ENCODE results near the gene RASAL1. TPM values are rescaled to one million over a fixed set of nuclear protein-coding genes. Genes with fewer than 3 reads are reported as not detected.

RASAL1 gene, protein sequence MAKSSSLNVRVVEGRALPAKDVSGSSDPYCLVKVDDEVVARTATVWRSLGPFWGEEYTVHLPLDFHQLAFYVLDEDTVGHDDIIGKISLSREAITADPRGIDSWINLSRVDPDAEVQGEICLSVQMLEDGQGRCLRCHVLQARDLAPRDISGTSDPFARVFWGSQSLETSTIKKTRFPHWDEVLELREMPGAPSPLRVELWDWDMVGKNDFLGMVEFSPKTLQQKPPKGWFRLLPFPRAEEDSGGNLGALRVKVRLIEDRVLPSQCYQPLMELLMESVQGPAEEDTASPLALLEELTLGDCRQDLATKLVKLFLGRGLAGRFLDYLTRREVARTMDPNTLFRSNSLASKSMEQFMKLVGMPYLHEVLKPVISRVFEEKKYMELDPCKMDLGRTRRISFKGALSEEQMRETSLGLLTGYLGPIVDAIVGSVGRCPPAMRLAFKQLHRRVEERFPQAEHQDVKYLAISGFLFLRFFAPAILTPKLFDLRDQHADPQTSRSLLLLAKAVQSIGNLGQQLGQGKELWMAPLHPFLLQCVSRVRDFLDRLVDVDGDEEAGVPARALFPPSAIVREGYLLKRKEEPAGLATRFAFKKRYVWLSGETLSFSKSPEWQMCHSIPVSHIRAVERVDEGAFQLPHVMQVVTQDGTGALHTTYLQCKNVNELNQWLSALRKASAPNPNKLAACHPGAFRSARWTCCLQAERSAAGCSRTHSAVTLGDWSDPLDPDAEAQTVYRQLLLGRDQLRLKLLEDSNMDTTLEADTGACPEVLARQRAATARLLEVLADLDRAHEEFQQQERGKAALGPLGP
- 0.09 and 0.14 TPM in 2 replicates for total RNA-seq

DNA sequence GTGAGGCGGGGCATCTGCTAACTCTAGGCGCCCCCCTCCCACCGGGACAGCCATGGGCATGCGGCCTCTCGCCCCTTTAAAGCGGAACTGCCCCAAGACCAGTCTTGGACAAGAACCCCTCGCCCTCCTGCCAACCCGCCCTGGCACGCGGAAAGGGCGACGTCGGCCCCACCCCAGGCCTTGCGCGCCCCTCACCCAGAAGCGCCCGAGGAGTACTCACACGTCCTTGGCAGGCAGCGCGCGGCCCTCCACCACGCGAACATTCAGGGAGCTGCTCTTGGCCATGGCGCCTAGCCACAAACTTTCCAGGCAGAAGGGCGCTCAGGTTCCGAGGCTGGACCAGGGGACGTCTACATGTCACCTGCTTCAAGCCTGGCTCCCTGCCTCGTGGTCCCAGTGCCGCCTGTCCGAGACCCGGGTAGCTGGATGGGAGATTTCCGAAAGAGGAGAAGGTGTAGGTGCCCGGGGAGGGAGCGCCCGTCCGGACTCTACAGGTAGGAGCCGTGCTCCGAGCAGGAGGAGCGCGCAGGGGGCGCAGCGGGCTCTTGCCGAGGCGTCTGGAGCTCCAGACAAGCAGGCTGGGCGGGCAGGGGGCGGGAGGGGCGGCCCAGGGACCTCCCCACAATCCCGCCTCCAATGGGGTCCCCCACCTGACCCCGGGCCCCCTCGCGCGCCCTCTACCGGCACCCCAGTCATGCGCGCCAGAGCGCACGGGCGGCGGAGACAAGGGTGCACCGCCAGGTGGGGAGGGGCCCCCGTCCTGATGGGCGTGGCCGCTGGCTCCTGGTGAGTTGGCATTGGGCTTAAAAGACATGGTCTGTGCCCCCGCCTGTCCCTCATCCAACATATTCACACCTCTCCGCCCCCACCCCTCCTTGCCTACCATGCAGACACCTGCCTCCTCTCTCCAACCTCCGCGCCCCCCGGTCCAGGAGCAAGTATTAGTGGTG, at the start of gene RASAL1:
RASAL1 (minus strand) TSS at position 584 of the 950 bp plus-strand sequence; CDS start at position 285, 299 bp downstream.
- intact Hi-C loops (cut with micrococcal nuclease), result loop anchor here (2.0 to 5.0 kb wide), 2 partner anchors 17 to 47 kb away; no protein-coding TSS in a partner anchor

- intact Hi-C loops (cut with micrococcal nuclease), result loop anchor here (1.0 to 10.0 kb wide), 7 partner anchors 23 to 210 kb away; partner anchors contain the start of genes OAS2, PLBD2, RASAL1 and SLC8B1
Measured at GRCh38 chr12:113184900-113185179, 49.3 kb upstream of the RASAL1 start.

GRCh38 chr12:113184098-113184899, 48.7 kb upstream of the RASAL1 start:
- intact Hi-C loops (cut with micrococcal nuclease), result loop anchor here (1.0 to 10.0 kb wide), 4 partner anchors 31 to 209 kb away; partner anchors contain the start of genes OAS2, RASAL1 and TPCN1

- intact Hi-C loops (cut with micrococcal nuclease), result loop anchor here (5.0 to 10.0 kb wide), 2 partner anchors 46 to 208 kb away; partner anchors contain the start of genes OAS2 and RASAL1
Measured at GRCh38 chr12:113183030-113183589, 47.5 kb upstream of the RASAL1 start.

GRCh38 chr12:113181975-113182374, 46.4 kb upstream of the RASAL1 start:
- intact Hi-C loops (cut with micrococcal nuclease), result loop anchor here (5.0 to 10.0 kb wide), 2 partner anchors 45 to 207 kb away; partner anchors contain the start of genes OAS2 and RASAL1

GRCh38 chr12:113180333-113180732, 44.8 kb upstream of the RASAL1 start:
- intact Hi-C loops (cut with micrococcal nuclease), result loop anchor here (5.0 to 10.0 kb wide), 2 partner anchors 43 to 206 kb away; partner anchors contain the start of genes OAS2 and RASAL1

- intact Hi-C loops (cut with micrococcal nuclease), result no loop called here
Measured at GRCh38 chr12:113179023-113179422, 43.5 kb upstream of the RASAL1 start.

DNA sequence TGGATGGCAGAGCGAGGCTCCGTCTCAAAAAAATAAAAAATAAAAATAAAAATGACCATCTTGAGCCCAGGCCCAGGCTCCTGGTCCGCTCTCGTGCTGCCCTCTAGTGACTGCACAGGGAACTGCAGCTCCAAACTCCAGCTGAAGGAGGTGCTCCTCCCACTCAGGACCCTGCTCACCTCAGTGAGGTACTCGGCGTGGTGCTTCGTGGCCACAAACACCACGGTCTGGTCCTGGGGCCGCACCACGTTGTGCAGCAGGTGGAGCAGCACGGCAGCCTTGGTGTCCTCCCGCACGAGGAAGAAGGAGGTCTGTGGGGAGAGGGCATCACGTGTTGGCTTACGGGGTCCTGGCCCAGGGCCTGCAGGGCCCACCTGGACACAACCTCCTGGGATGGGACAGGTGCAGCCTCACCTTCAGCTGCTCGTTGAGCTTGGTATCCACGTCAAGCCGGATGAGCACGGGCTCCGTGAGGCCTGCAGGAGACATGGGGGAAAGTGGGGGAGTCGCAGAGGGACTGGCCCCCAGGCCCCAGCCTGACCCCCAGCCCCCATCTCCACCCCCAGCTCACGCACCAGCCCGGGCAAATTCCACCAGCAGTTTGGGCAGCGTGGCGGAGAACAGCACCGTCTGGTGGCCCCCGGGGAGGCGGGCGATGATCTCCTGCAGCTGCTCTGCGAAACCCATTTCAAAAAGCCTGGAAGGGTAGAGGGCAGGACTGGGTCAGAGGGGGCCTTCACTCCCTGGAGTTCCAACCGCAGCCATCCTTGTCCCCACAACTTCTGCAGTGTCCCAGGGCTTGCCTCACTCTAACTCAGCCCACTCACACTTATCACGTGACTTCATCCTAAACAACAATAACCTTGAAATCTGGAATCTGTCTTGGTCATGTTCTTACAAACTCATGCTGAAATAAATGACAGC, 39.2 kb upstream of the RASAL1 start:
- intact Hi-C loops (cut with micrococcal nuclease), result loop anchor here (1.0 to 5.0 kb wide), 2 partner anchors 126 to 182 kb away; no protein-coding TSS in a partner anchor

DNA sequence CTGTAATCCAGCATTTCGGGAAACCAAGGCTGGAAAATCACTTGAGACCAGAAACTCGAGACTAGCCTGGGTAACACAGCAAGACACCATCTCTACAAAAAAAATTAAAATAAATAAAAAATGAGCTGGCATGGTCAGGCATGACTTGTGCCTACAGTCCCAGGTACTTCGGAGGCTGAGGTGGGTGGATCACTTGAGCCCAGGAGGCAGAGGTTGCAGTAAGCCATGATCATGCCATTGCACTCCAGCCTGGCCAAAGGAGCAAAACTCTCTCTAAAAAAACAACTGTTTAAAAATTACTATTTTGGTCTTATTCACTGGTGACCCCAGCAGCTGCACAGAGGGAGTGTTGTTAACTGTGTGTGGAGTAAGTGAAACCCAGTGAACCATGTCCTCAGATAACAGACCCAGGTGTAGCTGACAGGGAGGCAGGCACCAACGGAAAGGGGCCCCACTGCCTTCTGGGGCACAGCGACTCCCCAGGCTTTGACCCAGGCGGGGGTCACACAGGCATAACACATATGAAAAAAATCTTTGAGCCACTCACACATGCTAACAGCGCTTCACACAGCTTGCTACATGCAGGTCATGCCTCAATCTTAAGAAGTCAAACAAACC, 37.6 kb upstream of the RASAL1 start:
- intact Hi-C loops (cut with micrococcal nuclease), result loop anchor here (5.0 kb wide), 1 partner anchor 181 kb away; no protein-coding TSS in a partner anchor

- intact Hi-C loops (cut with micrococcal nuclease), result loop anchor here (5.0 kb wide), 1 partner anchor 180 kb away; no protein-coding TSS in a partner anchor
Measured at GRCh38 chr12:113172185-113172584, 36.6 kb upstream of the RASAL1 start.

- intact Hi-C loops (cut with micrococcal nuclease), result loop anchor here (5.0 kb wide), 1 partner anchor 179 kb away; no protein-coding TSS in a partner anchor
Measured at GRCh38 chr12:113171543-113171942, 36.0 kb upstream of the RASAL1 start.

GRCh38 chr12:113170926-113171325, 35.4 kb upstream of the RASAL1 start:
- intact Hi-C loops (cut with micrococcal nuclease), result loop anchor here (5.0 kb wide), 1 partner anchor 179 kb away; no protein-coding TSS in a partner anchor

- intact Hi-C loops (cut with micrococcal nuclease), result loop anchor here (5.0 kb wide), 1 partner anchor 178 kb away; no protein-coding TSS in a partner anchor
Measured at GRCh38 chr12:113170457-113170856, 34.9 kb upstream of the RASAL1 start.

DNA sequence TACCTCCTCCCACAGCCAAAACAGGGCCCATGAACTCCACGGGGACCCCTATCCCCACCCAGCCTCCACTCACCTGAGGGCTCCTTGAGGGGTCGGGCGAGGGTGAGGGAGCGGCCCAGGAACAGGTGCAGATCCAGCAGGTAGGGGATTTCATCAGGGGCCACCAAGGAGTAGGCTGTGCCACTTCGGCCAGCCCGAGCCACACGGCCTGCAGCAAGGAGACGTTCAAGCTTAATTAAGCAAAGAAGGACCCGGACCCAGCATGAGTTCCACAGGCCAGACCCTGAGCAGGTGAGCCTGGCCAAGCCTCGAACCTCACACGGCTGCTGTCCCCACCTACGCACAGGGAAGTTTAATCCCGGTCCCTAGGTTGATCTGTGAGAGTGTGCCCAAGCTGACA, 34.1 kb upstream of the RASAL1 start:
- intact Hi-C loops (cut with micrococcal nuclease), result loop anchor here (5.0 kb wide), 1 partner anchor 177 kb away; no protein-coding TSS in a partner anchor

GRCh38 chr12:113167868-113168267, 32.3 kb upstream of the RASAL1 start:
- intact Hi-C loops (cut with micrococcal nuclease), result no loop called here

- intact Hi-C loops (cut with micrococcal nuclease), result no loop called here
Measured at GRCh38 chr12:113165521-113166450, 30.2 kb upstream of the RASAL1 start.

Data from T-helper 2 cell treated with Interferon-gamma antibody and Interleukin-4, amounts not matched to agents 100 ng/mL and 5 ng/mL, for 36 hours (primary cell).